ENCODE results near the gene COX4I1. TPM values are rescaled to one million over a fixed set of nuclear protein-coding genes. Genes with fewer than 3 reads are reported as not detected.

COX4I1 gene
- total and polyA plus RNA-seq, 4 experiments from 2014 or later, result 490 to 1,127 (median 712) TPM

- H3K27ac ChIP-seq (ENCODE audit: low read depth, low read length), result no peak overlapping the region
- H3K27me3 ChIP-seq (ENCODE audit: insufficient read depth, low read length), result peaks cover 13% of the 10 kb centered on the region
- peaks cover 19 to 23% of the 10 kb centered on the region in 2 donors for H3K27me3 Mint-ChIP-seq
- H3K9me3 Mint-ChIP-seq, result no peaks in the 10 kb centered on the region
- intact Hi-C loops (cut with micrococcal nuclease), result no loop called here
- no peaks in the 10 kb centered on the region for H3K4me1 ChIP-seq (ENCODE audit: insufficient read depth, low read length)
- ChIA-PET CTCF (ENCODE audit: partially characterized antibody) (no interaction called here), POLR2A (ENCODE audit: partially characterized antibody) (no interaction called here)
- peak overlapping the region in 2 of 8 donors; percentile 20 to 49 for H3K4me3 Mint-ChIP-seq
- no peaks in the 10 kb centered on the region for H3K9me3 ChIP-seq (ENCODE audit: control insufficient read depth in 1 of 2, low read length in 2 of 2)
- H3K4me1 Mint-ChIP-seq, result peaks cover 1 to 5% (median 3%) of the 10 kb centered on the region in 4 donors
- no peak for DNase-seq
- no peaks in the 10 kb centered on the region for H3K36me3 ChIP-seq (ENCODE audit: insufficient read depth, low read length)
- no peak overlapping the region for H3K27ac Mint-ChIP-seq
- no peaks in the 10 kb centered on the region for H3K36me3 Mint-ChIP-seq
- H3K4me3 ChIP-seq (ENCODE audit: low read length in 2 of 2), result no peak overlapping the region
These were observed 46.7 kb upstream of the COX4I1 start for GRCh38 chr16:85752511-85753420.

- Histone ChIP-seq H3K27ac (ENCODE audit: low read depth, low read length) (no peak overlapping the region), H3K4me1 (ENCODE audit: insufficient read depth, low read length) (no peaks in the 10 kb centered on the region), H3K27me3 (ENCODE audit: insufficient read depth, low read length) (peaks cover 13% of the 10 kb centered on the region), H3K4me3 (ENCODE audit: low read length in 2 of 2) (no peak overlapping the region), H3K36me3 (ENCODE audit: insufficient read depth, low read length) (no peaks in the 10 kb centered on the region), H3K9me3 (ENCODE audit: control insufficient read depth in 1 of 2, low read length in 2 of 2) (no peaks in the 10 kb centered on the region)
- intact Hi-C loops (cut with micrococcal nuclease), result no loop called here
- CTCF ChIA-PET (ENCODE audit: partially characterized antibody), result no interaction called here
- peaks cover 18 to 22% of the 10 kb centered on the region in 2 donors for H3K27me3 Mint-ChIP-seq
- no peaks in the 10 kb centered on the region for H3K36me3 Mint-ChIP-seq
- POLR2A ChIA-PET (ENCODE audit: partially characterized antibody), result no interaction called here
- no peaks in the 10 kb centered on the region for H3K9me3 Mint-ChIP-seq
- no peak overlapping the region for H3K4me3 Mint-ChIP-seq
- H3K27ac Mint-ChIP-seq, result no peak overlapping the region
- no peak for DNase-seq
- H3K4me1 Mint-ChIP-seq, result peaks cover 1 to 5% (median 3%) of the 10 kb centered on the region in 4 donors
These were observed 45.9 kb upstream of the COX4I1 start for GRCh38 chr16:85753559-85753958.

GRCh38 chr16:85753976-85754375 lies 45.5 kb upstream of the COX4I1 start:
- Mint-ChIP-seq H3K4me1 (peaks cover 2 to 5% (median 4%) of the 10 kb centered on the region in 4 donors), H3K27ac (no peak overlapping the region), H3K36me3 (no peaks in the 10 kb centered on the region), H3K27me3 (peaks cover 20 to 25% of the 10 kb centered on the region in 2 donors), H3K4me3 (no peak overlapping the region), H3K9me3 (no peaks in the 10 kb centered on the region)
- intact Hi-C loops (cut with micrococcal nuclease), result no loop called here
- no peaks in the 10 kb centered on the region for H3K9me3 ChIP-seq (ENCODE audit: control insufficient read depth in 1 of 2, low read length in 2 of 2)
- no peaks in the 10 kb centered on the region for H3K36me3 ChIP-seq (ENCODE audit: insufficient read depth, low read length)
- DNase-seq, result no peak
- ChIA-PET POLR2A (ENCODE audit: partially characterized antibody) (no interaction called here), CTCF (ENCODE audit: partially characterized antibody) (no interaction called here)
- H3K27me3 ChIP-seq (ENCODE audit: insufficient read depth, low read length), result peaks cover 13% of the 10 kb centered on the region
- peaks cover 4% of the 10 kb centered on the region for H3K4me1 ChIP-seq (ENCODE audit: insufficient read depth, low read length)
- no peak overlapping the region for H3K4me3 ChIP-seq (ENCODE audit: low read length in 2 of 2)
- no peak overlapping the region for H3K27ac ChIP-seq (ENCODE audit: low read depth, low read length)

- no peaks in the 10 kb centered on the region for H3K9me3 ChIP-seq (ENCODE audit: control insufficient read depth in 1 of 2, low read length in 2 of 2)
- no peaks in the 10 kb centered on the region for H3K36me3 Mint-ChIP-seq
- DNase-seq, result no peak
- POLR2A ChIA-PET (ENCODE audit: partially characterized antibody), result no interaction called here
- intact Hi-C loops (cut with micrococcal nuclease), result no loop called here
- peaks cover 8% of the 10 kb centered on the region for H3K4me1 ChIP-seq (ENCODE audit: insufficient read depth, low read length)
- H3K4me1 Mint-ChIP-seq, result peaks cover 4 to 6% (median 5%) of the 10 kb centered on the region in 4 donors
- no peaks in the 10 kb centered on the region for H3K36me3 ChIP-seq (ENCODE audit: insufficient read depth, low read length)
- H3K4me3 Mint-ChIP-seq, result no peak overlapping the region
- no peaks in the 10 kb centered on the region for H3K9me3 Mint-ChIP-seq
- CTCF ChIA-PET (ENCODE audit: partially characterized antibody), result no interaction called here
- H3K27ac Mint-ChIP-seq, result no peak overlapping the region
- no peak overlapping the region for H3K27ac ChIP-seq (ENCODE audit: low read depth, low read length)
- H3K27me3 Mint-ChIP-seq, result peaks cover 23 to 28% of the 10 kb centered on the region in 2 donors
- H3K27me3 ChIP-seq (ENCODE audit: insufficient read depth, low read length), result peaks cover 13% of the 10 kb centered on the region
- H3K4me3 ChIP-seq (ENCODE audit: low read length in 2 of 2), result no peak overlapping the region
These were observed 45.1 kb upstream of the COX4I1 start for GRCh38 chr16:85754413-85754812.

- H3K4me3 ChIP-seq (ENCODE audit: low read length in 2 of 2), result no peak overlapping the region
- no peaks in the 10 kb centered on the region for H3K9me3 ChIP-seq (ENCODE audit: control insufficient read depth in 1 of 2, low read length in 2 of 2)
- Mint-ChIP-seq H3K4me3 (no peak overlapping the region), H3K27me3 (peaks cover 26 to 31% of the 10 kb centered on the region in 2 donors), H3K4me1 (peaks cover 0 to 4% (median 1%) of the 10 kb centered on the region in 4 donors), H3K36me3 (no peaks in the 10 kb centered on the region), H3K27ac (no peak overlapping the region), H3K9me3 (no peaks in the 10 kb centered on the region)
- DNase-seq, result no peak
- POLR2A ChIA-PET (ENCODE audit: partially characterized antibody), result no interaction called here
- no peak overlapping the region for H3K27ac ChIP-seq (ENCODE audit: low read depth, low read length)
- H3K36me3 ChIP-seq (ENCODE audit: insufficient read depth, low read length), result no peaks in the 10 kb centered on the region
- peaks cover 13% of the 10 kb centered on the region for H3K27me3 ChIP-seq (ENCODE audit: insufficient read depth, low read length)
- CTCF ChIA-PET (ENCODE audit: partially characterized antibody), result no interaction called here
- peaks cover 8% of the 10 kb centered on the region for H3K4me1 ChIP-seq (ENCODE audit: insufficient read depth, low read length)
- intact Hi-C loops (cut with micrococcal nuclease), result no loop called here
These were observed 43.3 kb upstream of the COX4I1 start for GRCh38 chr16:85755929-85756768.

- Histone ChIP-seq H3K4me3 (ENCODE audit: low read length in 2 of 2) (no peak overlapping the region), H3K4me1 (ENCODE audit: insufficient read depth, low read length) (peaks cover 8% of the 10 kb centered on the region), H3K27ac (ENCODE audit: low read depth, low read length) (no peak overlapping the region), H3K9me3 (ENCODE audit: control insufficient read depth in 1 of 2, low read length in 2 of 2) (no peaks in the 10 kb centered on the region), H3K27me3 (ENCODE audit: insufficient read depth, low read length) (peaks cover 2% of the 10 kb centered on the region), H3K36me3 (ENCODE audit: insufficient read depth, low read length) (no peaks in the 10 kb centered on the region)
- POLR2A ChIA-PET (ENCODE audit: partially characterized antibody), result no interaction called here
- no peaks in the 10 kb centered on the region for H3K36me3 Mint-ChIP-seq
- H3K27ac Mint-ChIP-seq, result no peak overlapping the region
- DNase-seq, result no peak
- CTCF ChIA-PET (ENCODE audit: partially characterized antibody), result interaction anchor here (5.1 kb wide), 1 partner anchor 98 kb away, joined by 29 read pairs; no protein-coding TSS in a partner anchor
- H3K4me3 Mint-ChIP-seq, result no peak overlapping the region
- intact Hi-C loops (cut with micrococcal nuclease), result no loop called here
- H3K27me3 Mint-ChIP-seq, result peaks cover 22 to 26% of the 10 kb centered on the region in 2 donors
- peaks cover 0 to 4% (median 1%) of the 10 kb centered on the region in 4 donors for H3K4me1 Mint-ChIP-seq
- H3K9me3 Mint-ChIP-seq, result no peaks in the 10 kb centered on the region
These were observed 42.1 kb upstream of the COX4I1 start for GRCh38 chr16:85757341-85757822.

GRCh38 chr16:85759136-85759535 lies 40.4 kb upstream of the COX4I1 start:
- no peaks in the 10 kb centered on the region for H3K9me3 Mint-ChIP-seq
- H3K27ac ChIP-seq (ENCODE audit: low read depth, low read length), result no peak overlapping the region
- H3K27ac Mint-ChIP-seq, result peak overlapping the region in 1 of 7 donors; percentile 72
- no peaks in the 10 kb centered on the region for H3K9me3 ChIP-seq (ENCODE audit: control insufficient read depth in 1 of 2, low read length in 2 of 2)
- peaks cover 15 to 21% of the 10 kb centered on the region in 2 donors for H3K27me3 Mint-ChIP-seq
- DNase-seq, result no peak
- POLR2A ChIA-PET (ENCODE audit: partially characterized antibody), result interaction anchor here (0.6 kb wide), 1 partner anchor 21 kb away, joined by 3 read pairs; no protein-coding TSS in a partner anchor
- intact Hi-C loops (cut with micrococcal nuclease), result no loop called here
- H3K4me1 Mint-ChIP-seq, result peaks cover 0 to 4% (median 1%) of the 10 kb centered on the region in 4 donors
- no peak overlapping the region for H3K4me3 Mint-ChIP-seq
- H3K36me3 Mint-ChIP-seq, result no peaks in the 10 kb centered on the region
- no peaks in the 10 kb centered on the region for H3K36me3 ChIP-seq (ENCODE audit: insufficient read depth, low read length)
- H3K4me1 ChIP-seq (ENCODE audit: insufficient read depth, low read length), result peaks cover 8% of the 10 kb centered on the region
- CTCF ChIA-PET (ENCODE audit: partially characterized antibody), result interaction anchor here (0.9 to 5.1 kb wide), 7 partner anchors 9 to 100 kb away, joined by 3 to 29 read pairs (median 5); no protein-coding TSS in a partner anchor
- H3K4me3 ChIP-seq (ENCODE audit: low read length in 2 of 2), result no peak overlapping the region
- no peaks in the 10 kb centered on the region for H3K27me3 ChIP-seq (ENCODE audit: insufficient read depth, low read length)
